SIG-M5 treated with dmso at 0.1 percent for 504 hours (cell line): Measurements from ENCODE around the gene TRIM26.
"Not testable (repeated sequence)": the region's sequence is repeated elsewhere in the genome, so short reads cannot be mapped to it uniquely, and the experiment has no call there.

ENCODE experiments used
- DNase-seq: peaks from one replicate; lab custom pipeline; 2025; ENCODE audit not compliant: unreplicated experiment; lab: John Stamatoyannopoulos, UW

Gene TRIM26

DNA sequence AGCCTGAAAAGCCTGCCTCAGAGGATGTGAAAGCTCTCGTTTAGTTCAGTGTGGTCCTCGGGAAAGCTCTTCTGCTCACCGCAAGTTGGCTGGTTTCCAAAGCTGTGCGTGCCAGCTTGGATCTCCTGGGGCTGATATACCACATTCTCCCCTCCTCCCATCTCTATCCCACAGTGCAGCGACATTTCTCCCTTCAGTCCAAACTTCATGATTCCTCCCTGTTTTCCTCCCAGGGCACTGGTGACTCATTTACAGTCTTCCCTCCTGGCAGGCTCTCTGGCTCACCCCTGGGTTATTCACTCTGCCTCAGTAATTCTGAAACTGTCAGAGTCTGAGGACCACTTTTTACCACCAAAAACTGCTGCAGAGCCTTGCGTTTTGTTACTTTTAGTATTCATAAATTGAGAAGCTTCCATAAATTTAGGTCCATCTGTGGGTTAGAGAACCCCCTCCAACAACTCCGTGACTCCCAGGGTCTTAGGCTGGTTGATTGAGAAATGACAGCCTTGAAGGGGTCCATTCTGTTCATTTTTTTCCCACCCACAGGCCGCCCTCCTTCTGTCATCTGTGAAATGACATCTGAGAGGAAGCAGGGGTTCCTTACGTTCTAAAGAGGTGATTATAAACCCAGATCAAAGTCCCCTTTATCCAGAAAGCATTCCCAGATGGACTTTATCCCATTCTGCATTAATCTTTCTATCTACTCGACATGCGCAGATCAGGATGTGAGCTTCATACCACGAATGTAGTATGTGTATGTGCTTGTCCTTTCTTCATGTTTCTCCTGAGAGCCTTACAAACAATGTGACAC, 58.3 kb downstream of the TRIM26 start:
- no peak for DNase-seq

DNA sequence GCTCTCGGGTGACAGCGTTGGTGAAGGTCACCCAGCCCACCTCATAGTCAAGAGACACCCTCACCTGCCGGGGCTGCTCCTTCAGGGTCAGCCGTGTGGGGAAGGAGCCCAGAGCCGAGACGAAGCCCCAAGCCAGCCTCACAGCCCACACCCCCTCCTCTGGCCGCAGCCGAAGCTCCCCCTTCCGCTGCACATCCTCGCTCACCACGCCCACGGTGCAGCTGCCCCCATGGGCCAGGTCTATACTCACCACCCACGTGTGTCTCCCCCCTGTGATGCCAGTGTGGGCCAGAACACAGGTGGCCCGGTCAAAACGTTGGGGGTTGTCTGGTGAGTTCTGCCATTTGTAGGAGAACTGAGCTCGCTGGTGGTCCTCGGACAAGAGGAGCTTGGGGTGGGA, 59.1 kb downstream of the TRIM26 start:
- no peak for DNase-seq

DNA sequence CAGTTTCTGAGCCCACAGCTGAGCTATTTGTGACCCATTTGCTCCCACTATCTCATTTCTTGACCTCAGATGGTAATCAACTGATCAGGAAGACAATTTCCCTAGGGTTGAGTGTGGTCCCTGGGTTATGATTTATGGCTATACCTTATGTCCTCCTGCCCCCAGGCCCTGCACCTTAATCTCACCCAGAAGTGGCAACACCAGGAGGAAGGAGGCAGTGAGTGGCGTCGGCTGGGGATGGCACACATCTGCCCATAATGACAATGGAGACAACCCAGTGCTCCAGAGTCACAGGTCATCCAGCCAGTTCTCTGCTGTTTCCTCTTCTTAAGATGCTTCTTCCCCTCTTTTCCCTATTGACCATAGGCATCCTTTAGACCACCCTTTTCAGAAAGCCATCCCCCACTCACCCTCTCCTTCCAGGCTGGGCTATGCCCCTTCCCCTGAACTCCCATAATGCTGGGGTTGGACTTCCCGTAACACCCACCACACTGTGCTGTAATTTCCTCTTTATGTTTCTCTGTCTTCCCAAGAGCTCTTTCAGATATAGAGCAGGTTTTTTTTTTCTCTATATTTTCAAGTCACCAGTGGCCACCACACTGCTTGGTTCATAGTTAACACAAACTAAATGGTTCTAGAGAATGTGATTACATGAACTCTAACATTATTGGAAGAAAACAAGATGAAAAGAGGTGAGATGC, 60.1 kb downstream of the TRIM26 start:
- DNase-seq, result no peak

DNA sequence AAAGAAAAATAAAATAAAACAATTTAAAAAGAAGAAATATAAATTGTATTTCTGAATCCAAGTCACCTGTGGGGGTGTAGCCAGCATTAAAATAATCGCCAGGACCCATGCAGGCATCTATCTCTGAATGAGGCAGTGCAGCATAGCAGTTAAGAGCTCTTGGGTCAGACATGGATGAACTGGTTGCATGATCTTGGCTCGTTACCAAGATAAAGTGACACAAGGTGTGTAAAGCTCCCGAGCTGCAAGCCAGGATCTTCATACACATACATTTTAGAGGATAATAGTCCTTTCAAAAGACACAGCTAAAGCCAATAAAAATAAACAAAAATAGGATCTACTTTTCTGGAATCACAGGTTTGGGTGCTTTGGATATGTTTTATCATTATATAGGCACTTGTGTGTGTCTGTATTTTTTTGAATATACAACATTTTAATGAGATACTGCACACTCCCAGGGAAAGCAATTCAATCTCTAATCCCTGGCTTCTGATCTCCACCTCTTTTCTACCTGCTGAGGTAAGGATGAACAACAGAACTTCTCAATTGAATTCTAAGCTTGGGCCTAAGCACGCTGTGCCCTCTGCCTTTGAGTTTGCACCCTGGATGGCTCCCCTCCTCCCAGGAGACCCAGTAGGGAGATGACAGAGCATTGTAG, 61.1 kb downstream of the TRIM26 start:
- DNase-seq, result no peak

DNA sequence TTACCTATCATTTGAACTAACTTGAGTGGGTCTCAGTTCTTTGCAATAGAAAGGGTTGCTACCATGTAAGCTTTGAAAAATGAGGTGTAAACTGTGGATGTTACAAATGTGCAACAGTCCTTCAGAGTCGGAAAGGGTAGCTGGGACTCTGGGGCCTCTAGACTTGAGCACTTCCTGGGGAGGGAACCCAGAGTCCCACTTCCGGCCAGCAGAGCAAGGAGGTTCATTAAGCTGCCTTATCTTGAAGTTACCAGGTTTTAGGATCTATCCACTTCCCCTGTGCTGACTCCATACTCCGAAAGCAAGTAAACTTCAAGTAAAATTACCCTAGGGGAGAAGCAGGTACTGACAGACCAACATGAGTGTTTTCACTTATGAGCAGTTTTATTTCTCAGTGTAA, 61.6 kb downstream of the TRIM26 start:
- DNase-seq, result no peak

DNA sequence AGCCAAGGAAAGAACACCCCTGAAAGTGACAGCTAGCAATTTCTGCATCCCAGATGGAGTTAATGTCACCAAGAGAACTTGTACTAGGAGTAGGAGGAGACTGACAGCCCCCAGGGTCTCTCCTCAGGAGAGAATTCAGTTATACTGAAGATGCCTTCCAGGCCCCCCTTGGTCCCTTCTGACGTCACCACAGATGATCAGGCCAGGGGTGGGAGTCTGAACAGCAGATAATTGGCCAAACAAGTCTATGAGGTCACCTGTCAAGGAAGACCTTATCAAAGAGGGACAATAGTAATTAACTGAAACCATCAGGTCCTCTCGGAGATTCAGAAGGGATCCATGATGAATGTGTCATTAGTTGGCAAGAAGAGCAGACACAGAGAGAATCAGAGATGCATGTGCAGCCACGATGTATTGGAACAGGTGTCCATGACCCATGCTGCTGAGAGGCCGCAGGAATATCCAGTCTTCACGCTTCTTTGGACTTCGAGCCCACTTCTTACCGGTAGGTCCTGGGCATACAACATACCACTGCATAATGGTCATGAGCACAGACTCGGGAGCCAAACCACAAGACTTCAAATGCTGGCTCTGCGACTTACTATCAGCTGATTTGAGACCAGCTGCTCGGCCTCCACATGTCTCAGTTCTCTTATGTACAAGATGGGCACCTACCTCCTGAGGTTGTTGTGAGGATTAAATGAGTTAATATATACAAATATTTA, 62.4 kb downstream of the TRIM26 start:
- no peak for DNase-seq

DNA sequence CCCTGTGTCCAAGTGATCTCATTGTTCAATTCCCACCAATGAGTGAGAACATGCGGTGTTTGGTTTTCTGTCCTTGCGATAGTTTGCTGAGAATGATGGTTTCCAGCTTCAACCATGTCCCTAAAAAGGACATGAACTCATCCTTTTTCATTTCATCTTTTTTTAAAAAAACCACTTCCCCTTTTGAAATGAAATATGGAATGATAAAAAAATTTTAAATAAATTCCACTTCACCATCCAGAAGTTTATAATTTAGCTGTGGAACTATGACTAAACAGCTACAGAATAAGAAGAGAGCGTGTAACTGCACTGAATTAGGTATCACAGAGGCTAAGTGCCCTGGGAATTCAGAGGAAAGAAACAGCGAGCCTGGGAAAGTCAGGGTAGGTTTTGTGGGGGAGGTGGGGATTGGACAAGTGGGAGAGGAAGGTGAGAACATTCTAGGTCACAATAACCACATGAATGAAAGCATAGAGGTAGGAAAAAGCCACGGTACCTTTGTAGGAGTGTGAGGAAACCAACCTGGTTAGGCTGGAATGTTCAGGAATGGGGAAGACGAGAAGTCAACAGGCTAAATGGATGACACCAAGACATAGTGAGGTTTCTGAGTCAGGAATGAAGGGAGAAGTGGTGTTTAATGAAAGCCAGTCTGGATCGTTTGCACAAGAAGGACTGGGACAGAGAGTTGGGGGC, 63.2 kb downstream of the TRIM26 start:
- no peak for DNase-seq

DNA sequence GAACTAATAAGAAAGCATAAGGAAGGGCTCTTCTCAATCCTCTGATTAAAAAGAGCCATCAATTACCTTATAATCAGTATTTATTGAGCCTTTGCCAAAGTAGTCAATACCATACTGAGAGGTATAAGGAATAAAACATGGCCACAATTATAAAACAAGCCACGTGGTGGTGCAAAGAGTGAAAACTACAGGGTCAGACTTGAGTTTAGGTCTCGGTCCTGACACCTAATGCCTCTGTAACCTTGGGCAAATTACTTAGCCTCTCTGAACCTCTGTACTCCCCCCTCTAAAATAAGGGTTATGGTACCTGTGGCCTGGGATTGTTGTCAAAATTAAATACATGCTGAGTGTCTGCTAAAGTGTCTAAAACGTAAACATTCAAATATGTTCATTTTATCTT, 64.0 kb downstream of the TRIM26 start:
- no peak for DNase-seq

DNA sequence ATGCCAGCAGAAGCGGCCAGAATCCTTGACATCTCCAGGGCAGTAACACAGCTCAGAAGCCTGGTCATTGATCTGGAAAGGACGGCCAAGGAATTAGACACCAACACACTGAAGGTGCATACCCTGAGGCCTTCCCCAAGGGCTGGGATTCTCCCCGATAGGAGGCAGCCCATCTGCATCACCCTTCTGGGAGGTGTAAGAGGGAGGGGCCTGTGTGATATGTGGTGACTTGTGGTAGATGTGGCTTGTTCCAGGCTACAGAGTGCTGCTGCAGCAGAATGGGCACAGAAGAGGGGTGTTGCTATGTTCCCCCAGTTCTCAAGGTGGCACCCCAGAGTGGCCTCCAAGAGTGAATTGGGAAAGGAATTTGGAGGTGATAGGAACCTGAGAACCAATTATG, 66.1 kb downstream of the TRIM26 start:
- no peak for DNase-seq

DNA sequence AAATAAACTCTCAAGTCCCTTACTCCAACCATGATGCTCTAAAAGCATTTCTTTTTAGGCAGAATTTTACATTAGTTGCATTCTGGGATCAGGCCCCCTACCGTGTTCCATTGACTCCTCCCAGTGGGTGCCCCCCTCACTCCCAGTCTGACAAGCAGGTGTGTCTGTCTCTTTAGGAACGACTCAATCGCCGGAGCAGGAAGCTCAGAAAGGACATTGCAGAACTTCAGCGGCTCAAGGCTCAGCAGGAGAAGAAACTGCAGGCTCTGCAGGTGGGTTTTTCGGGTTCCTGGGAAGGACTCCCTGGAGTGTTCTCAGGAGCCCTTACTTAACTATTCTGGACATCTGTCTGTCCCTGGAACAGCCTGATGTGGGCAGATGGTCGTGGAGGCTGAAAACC, 67.4 kb downstream of the TRIM26 start:
- DNase-seq, result no peak

DNA sequence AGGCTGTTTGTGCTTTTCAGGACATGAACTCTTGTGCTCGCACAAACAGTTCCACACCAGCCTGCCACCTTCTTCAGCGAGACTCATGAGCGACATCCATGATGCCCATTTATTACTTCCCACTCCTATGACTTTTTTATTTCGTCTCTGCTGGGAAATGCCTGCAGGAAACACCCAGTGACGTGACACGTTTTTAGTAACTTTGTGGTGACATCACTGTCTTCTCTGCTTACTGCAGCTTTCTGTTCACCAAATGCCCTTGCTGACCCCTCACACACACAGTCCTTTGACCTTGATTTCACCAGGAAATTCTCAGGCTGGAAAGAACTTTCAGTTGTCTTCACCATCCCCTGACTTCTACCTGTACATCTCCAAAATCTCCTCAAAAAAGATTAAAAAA, 68.4 kb downstream of the TRIM26 start:
- no peak for DNase-seq

DNA sequence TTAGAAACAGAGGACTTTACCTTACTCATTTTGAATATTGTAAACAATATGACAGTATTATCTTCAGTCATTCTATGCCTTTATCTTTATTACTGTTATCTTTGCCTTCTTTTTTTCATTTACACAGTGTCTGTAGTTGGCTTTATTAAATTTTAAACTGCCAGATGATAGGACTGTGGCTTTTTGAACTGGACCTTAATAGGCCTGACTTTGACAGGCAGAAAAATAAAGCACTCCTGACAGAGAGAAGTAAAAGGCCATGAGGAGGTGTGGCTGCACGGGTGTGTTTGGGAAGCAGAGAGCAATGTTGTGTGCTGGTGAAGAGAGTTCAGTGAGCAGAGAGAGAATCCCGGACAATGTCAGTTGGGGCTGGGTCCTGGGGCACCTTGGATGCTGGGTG, 69.4 kb downstream of the TRIM26 start:
- DNase-seq, result no peak

DNA sequence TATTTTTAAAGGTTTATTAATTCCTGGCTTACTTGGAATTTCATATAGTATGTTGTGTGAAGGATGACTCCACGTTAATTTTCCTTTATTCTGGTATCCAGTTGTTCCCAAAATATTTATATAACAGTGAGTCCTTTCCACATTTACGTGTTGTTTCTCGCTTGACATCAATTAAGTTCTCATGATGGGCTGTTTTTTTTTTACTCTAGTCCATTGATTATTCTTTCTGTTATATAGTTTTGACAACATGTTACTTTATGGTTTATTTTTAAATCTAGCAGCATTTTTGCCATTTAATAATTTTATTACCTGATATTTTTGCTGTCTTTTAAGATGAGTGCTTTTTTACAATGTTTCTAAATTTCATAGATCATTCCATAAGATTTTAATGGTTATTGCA, 70.5 kb downstream of the TRIM26 start:
- DNase-seq, result no peak

DNA sequence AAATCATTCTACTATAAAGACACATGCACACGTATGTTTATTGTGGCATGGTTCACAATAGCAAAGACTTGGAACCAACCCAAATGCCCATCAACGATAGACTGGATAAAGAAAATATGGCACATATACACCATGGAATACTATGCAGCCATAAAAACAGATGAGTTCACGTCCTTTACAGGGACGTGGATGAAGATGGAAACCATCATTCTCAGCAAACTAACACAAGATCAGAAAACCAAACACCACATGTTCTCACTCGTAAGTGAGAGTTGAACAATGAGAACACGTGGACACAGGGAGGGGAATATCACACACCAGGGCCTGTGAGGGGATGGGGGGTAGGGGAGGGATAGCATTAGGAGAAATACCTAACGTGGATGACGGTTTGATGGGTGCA, 73.0 kb downstream of the TRIM26 start:
- DNase-seq, result not testable (repeated sequence)

DNA sequence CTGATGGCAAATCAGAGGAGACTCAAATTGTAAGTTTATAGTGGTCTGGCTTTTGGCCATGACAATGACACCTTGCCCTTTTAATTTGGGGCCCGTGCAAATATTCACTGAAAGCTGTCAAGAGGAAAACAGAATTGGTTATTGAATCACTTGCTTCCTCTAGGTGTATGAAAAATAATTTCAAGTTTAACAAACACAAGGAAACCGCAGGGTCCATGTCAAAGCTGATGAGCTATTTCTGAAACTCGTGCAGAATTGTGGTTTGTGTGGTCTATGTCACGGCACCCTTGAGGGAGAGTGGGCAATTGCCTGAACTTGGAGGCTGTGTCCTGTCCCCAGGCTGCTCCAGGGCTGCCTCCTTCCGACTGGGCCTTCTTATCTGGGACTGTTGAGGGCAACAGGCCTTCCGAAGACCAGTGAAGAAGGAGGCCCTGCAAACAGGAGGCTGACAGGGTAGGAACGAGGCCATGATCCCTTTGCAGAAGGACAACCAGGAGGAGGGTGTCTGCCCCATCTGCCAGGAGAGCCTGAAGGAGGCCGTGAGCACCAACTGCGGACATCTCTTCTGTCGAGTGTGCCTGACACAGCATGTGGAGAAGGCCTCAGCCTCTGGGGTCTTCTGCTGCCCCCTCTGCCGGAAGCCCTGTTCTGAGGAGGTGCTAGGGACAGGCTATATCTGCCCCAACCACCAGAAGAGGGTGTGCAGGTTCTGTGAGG, 76.5 kb downstream of the TRIM26 start:
- DNase-seq, result no peak

DNA sequence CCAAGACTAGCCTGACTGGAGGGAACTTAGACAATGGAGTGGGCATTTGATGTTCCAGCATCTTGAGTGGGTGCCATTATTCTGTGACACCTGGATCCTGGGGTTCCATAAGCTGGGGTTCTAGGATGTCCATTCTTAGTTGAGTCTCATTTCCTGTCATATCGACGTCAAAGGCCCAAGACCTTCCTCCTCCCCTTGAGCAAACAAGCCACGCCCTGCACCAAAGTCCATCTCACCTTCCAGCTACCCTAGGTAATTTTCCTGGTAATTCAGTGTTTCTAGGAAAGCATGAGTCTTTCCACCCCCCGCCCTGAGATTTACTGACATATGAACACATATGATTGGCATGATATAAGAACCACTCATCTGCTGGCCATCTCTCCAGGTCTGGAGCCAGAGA, 77.4 kb downstream of the TRIM26 start, which contains the start of gene TRIM40:
TRIM40 (plus strand) TSS at position 384 of the 400 bp plus-strand sequence. CDS start 897 bp downstream, outside the sequence.
- DNase-seq, result no peak

DNA sequence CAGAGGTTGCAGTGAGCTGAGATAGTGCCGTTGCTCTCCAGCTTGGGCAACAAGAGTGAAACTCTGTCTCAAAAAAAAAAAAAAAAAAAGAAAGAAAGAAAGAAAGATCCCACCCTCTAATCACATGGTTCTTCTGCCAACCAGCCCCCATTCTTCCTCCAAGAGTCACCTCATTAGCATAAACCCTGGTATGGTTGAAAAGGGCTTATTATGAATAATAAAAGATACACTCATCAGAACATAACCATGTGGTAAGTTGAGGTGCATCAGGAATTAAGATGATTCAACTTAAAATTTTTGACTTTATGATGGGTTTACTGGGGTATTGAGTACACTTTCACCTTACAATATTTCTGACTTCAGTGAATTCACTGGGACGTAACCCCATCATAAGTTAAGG, 78.1 kb downstream of the TRIM26 start:
- no peak for DNase-seq
